ENCODE data around the gene CRNN. TPM values are rescaled to one million over a fixed set of nuclear protein-coding genes. Genes with fewer than 3 reads are reported as not detected.

Gene CRNN
- total and polyA plus RNA-seq, 4 donors, result 0.22 to 0.31 TPM; not detected in 2

- no peak for ATAC-seq (ENCODE audit: insufficient read depth, low FRiP score)
- no peak for DNase-seq
- WGBS, 2 donors, result 78 to 100% methylated on average over 1 of the region's 1 CpG
- no peak for TF ChIP-seq CTCF (IDR thresholded peaks at IDR 0.05; ENCODE audit: control extremely low read depth, extremely low read depth)
- peaks cover 0 to 3% (median 0%) of the 10 kb centered on the region in 3 donors for H3K27me3 ChIP-seq (ENCODE audit: control insufficient read depth in 3 of 3, insufficient read depth in 3 of 3, low read length in 2 of 3)
- peaks cover 0 to 1% (median 0%) of the 10 kb centered on the region in 5 donors for H3K4me1 ChIP-seq (ENCODE audit: control insufficient read depth in 5 of 5, insufficient read depth in 5 of 5, low read length in 5 of 5)
- H3K27ac ChIP-seq (ENCODE audit: low read depth in 1 of 2, low read length in 1 of 2), result no peak overlapping the region
- no peak overlapping the region for H3K4me3 ChIP-seq
- no peaks in the 10 kb centered on the region for H3K36me3 ChIP-seq (ENCODE audit: control insufficient read depth in 4 of 4, insufficient read depth in 4 of 4, low read length in 4 of 4)
- H3K9me3 ChIP-seq (ENCODE audit: control insufficient read depth in 4 of 4, insufficient read depth in 3 of 4, low read length in 3 of 4), result no peaks in the 10 kb centered on the region
- H3K9ac ChIP-seq (ENCODE audit: insufficient read depth in 1 of 2, low read length in 2 of 2), result no peak overlapping the region
Measured at GRCh38 chr1:152457071-152457470, 43.0 kb upstream of the CRNN start.

GRCh38 chr1:152451254-152451653 is 37.2 kb upstream of the CRNN start:
- Histone ChIP-seq H3K27ac (ENCODE audit: low read depth in 1 of 2, low read length in 1 of 2) (no peak overlapping the region), H3K27me3 (ENCODE audit: control insufficient read depth in 3 of 3, insufficient read depth in 3 of 3, low read length in 2 of 3) (no peaks in the 10 kb centered on the region), H3K36me3 (ENCODE audit: control insufficient read depth in 4 of 4, insufficient read depth in 4 of 4, low read length in 4 of 4) (no peaks in the 10 kb centered on the region), H3K4me3 (no peak overlapping the region), H3K9ac (ENCODE audit: insufficient read depth in 1 of 2, low read length in 2 of 2) (no peak overlapping the region), H3K9me3 (ENCODE audit: control insufficient read depth in 4 of 4, insufficient read depth in 3 of 4, low read length in 3 of 4) (no peaks in the 10 kb centered on the region), H3K4me1 (ENCODE audit: control insufficient read depth in 5 of 5, insufficient read depth in 5 of 5, low read length in 5 of 5) (no peaks in the 10 kb centered on the region)
- 60 to 67% methylated on average over 6 of the region's 6 CpGs for WGBS, 2 donors
- no peak for ATAC-seq (ENCODE audit: insufficient read depth, low FRiP score)
- no peak for TF ChIP-seq CTCF (IDR thresholded peaks at IDR 0.05; ENCODE audit: control extremely low read depth, extremely low read depth)
- no peak for DNase-seq

GRCh38 chr1:152449661-152450060 is 35.6 kb upstream of the CRNN start:
- Histone ChIP-seq H3K27me3 (ENCODE audit: control insufficient read depth in 3 of 3, insufficient read depth in 3 of 3, low read length in 2 of 3) (no peaks in the 10 kb centered on the region), H3K4me3 (no peak overlapping the region), H3K9me3 (ENCODE audit: control insufficient read depth in 4 of 4, insufficient read depth in 3 of 4, low read length in 3 of 4) (no peaks in the 10 kb centered on the region), H3K27ac (ENCODE audit: low read depth in 1 of 2, low read length in 1 of 2) (no peak overlapping the region), H3K4me1 (ENCODE audit: control insufficient read depth in 5 of 5, insufficient read depth in 5 of 5, low read length in 5 of 5) (no peaks in the 10 kb centered on the region), H3K36me3 (ENCODE audit: control insufficient read depth in 4 of 4, insufficient read depth in 4 of 4, low read length in 4 of 4) (no peaks in the 10 kb centered on the region), H3K9ac (ENCODE audit: insufficient read depth in 1 of 2, low read length in 2 of 2) (no peak overlapping the region)
- DNase-seq (no peak), ATAC-seq (ENCODE audit: insufficient read depth, low FRiP score) (no peak)
- no peak for TF ChIP-seq CTCF (IDR thresholded peaks at IDR 0.05; ENCODE audit: control extremely low read depth, extremely low read depth)
- WGBS, 2 donors, result 92 to 93% methylated on average over 2 of the region's 2 CpGs

DNA sequence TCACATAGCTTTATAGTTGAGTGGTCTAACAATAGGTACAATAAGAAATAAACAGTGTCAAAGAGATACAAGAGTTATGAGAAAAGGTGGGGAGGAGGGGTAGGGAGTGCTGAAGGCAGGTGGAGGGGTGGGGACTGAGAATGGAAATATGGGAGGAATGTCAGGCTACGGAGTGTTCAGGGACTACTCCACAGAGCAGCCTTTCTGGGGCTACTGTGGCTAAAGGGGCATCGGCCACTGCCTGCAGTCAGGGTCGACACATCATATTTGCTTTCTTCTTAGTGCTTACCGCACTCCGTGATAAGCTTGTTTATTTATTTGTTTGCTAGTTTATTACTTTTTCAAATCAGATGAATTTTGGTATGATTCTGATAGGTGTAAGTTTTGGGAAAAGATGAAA is 34.4 kb upstream of the CRNN start:
- Histone ChIP-seq H3K27ac (ENCODE audit: low read depth in 1 of 2, low read length in 1 of 2) (no peak overlapping the region), H3K4me3 (no peak overlapping the region), H3K9me3 (ENCODE audit: control insufficient read depth in 4 of 4, insufficient read depth in 3 of 4, low read length in 3 of 4) (no peaks in the 10 kb centered on the region), H3K9ac (ENCODE audit: insufficient read depth in 1 of 2, low read length in 2 of 2) (no peak overlapping the region), H3K4me1 (ENCODE audit: control insufficient read depth in 5 of 5, insufficient read depth in 5 of 5, low read length in 5 of 5) (no peaks in the 10 kb centered on the region), H3K27me3 (ENCODE audit: control insufficient read depth in 3 of 3, insufficient read depth in 3 of 3, low read length in 2 of 3) (no peaks in the 10 kb centered on the region), H3K36me3 (ENCODE audit: control insufficient read depth in 4 of 4, insufficient read depth in 4 of 4, low read length in 4 of 4) (no peaks in the 10 kb centered on the region)
- WGBS, 2 donors, result 81 to 91% methylated on average over 5 of the region's 5 CpGs
- no peak for TF ChIP-seq CTCF (IDR thresholded peaks at IDR 0.05; ENCODE audit: control extremely low read depth, extremely low read depth)
- DNase-seq (no peak), ATAC-seq (ENCODE audit: insufficient read depth, low FRiP score) (no peak)

Measured in lung (tissue), 12 donors.